Upper lobe of right lung (tissue), 1 donor: ENCODE measurements around the gene CLSTN3. TPM values are rescaled to one million over a fixed set of nuclear protein-coding genes. Genes with fewer than 3 reads are reported as not detected.

Source experiments
- ATAC-seq: fragments of 200-7000 bp; cut with Tn5 transposase; one replicate; pipeline ENCODE4 v1.9.1; 2020; ENCODE audit warnings: mild to moderate bottlenecking, moderate library complexity
- DNase-seq: peaks from one replicate; pipeline ENCODE4 v3.0.0-alpha.2; 2020
- H3K27ac ChIP-seq: fragments of 200-600 bp; one replicate; pipeline ENCODE4 v1.8.0; 2022
- H3K27me3 ChIP-seq: fragments of 200-600 bp; one replicate; pipeline ENCODE4 v1.8.0; 2022; ENCODE audit warnings: mild to moderate bottlenecking
- H3K36me3 ChIP-seq: fragments of 200-600 bp; one replicate; pipeline ENCODE4 v1.8.0; 2022
- H3K4me1 ChIP-seq: fragments of 200-600 bp; one replicate; pipeline ENCODE4 v1.8.0; 2022
- H3K4me3 ChIP-seq: fragments of 200-600 bp; one replicate; pipeline ENCODE4 v1.8.0; 2022; ENCODE audit warnings: mild to moderate bottlenecking
- H3K9me3 ChIP-seq: fragments of 200-600 bp; one replicate; pipeline ENCODE4 v1.8.0; 2022
- CTCF ChIP-seq: fragments of 200-600 bp; IDR thresholded peaks from one replicate; pipeline ENCODE4 v1.8.0; 2022; ENCODE audit warnings: antibody characterized with exemption
- intact Hi-C: fragments of 100-400 bp; cut with DNase I; formaldehyde crosslinking; loops from one replicate; pipeline ENCODE4 v1.11.0; 2022
- total RNA-seq: library from RNA; stranded (reverse); fragmentation: NEBNext Ultra II Directional; extraction: Animal tissue kit (Norgen Biotek cat#: 25700); gene quantifications from one replicate; pipeline ENCODE4 v1.2.1, GENCODE V29; 2021
- donor health status: DM: no; HTN: yes; CAD: no; lungs with severe emphysema.

The CLSTN3 gene
- total RNA-seq, 1 donor from 2014 or later, result 48.2 TPM

- intact Hi-C loops, result loop anchor here (10.0 kb wide), 1 partner anchor 152 kb away; no protein-coding TSS in a partner anchor
- Histone ChIP-seq H3K27ac (no peak overlapping the region), H3K9me3 (no peaks in the 10 kb centered on the region), H3K36me3 (peaks cover 17% of the 10 kb centered on the region), H3K4me1 (peaks cover 11% of the 10 kb centered on the region), H3K27me3 (no peaks in the 10 kb centered on the region), H3K4me3 (no peak overlapping the region)
- DNase-seq (peak; percentile 41), ATAC-seq (no peak)
- TF ChIP-seq CTCF, result no peak
These were observed 13.3 kb upstream of the CLSTN3 start for GRCh38 chr12:7116916-7117315.

GRCh38 chr12:7117670-7118069 is 12.5 kb upstream of the CLSTN3 start:
- ATAC-seq (no peak), DNase-seq (no peak)
- H3K4me1 ChIP-seq, result peaks cover 9% of the 10 kb centered on the region
- no peak overlapping the region for H3K4me3 ChIP-seq
- H3K9me3 ChIP-seq, result no peaks in the 10 kb centered on the region
- TF ChIP-seq CTCF, result no peak
- H3K36me3 ChIP-seq, result peaks cover 17% of the 10 kb centered on the region
- no peaks in the 10 kb centered on the region for H3K27me3 ChIP-seq
- intact Hi-C loops, result loop anchor here (10.0 kb wide), 1 partner anchor 153 kb away; no protein-coding TSS in a partner anchor
- H3K27ac ChIP-seq, result no peak overlapping the region

GRCh38 chr12:7118881-7119280 is 11.3 kb upstream of the CLSTN3 start:
- peaks cover 17% of the 10 kb centered on the region for H3K36me3 ChIP-seq
- H3K4me3 ChIP-seq, result no peak overlapping the region
- DNase-seq (no peak), ATAC-seq (peak; percentile 48)
- intact Hi-C loops, result loop anchor here (10.0 kb wide), 1 partner anchor 154 kb away; no protein-coding TSS in a partner anchor
- H3K9me3 ChIP-seq, result no peaks in the 10 kb centered on the region
- peaks cover 6% of the 10 kb centered on the region for H3K4me1 ChIP-seq
- no peak for TF ChIP-seq CTCF
- no peaks in the 10 kb centered on the region for H3K27me3 ChIP-seq
- no peak overlapping the region for H3K27ac ChIP-seq

GRCh38 chr12:7120166-7120565 is 10.0 kb upstream of the CLSTN3 start:
- ATAC-seq, result no peak
- H3K36me3 ChIP-seq, result peaks cover 17% of the 10 kb centered on the region
- TF ChIP-seq CTCF, result no peak
- no peak overlapping the region for H3K27ac ChIP-seq
- H3K27me3 ChIP-seq, result no peaks in the 10 kb centered on the region
- H3K4me3 ChIP-seq, result no peak overlapping the region
- peaks cover 6% of the 10 kb centered on the region for H3K4me1 ChIP-seq
- intact Hi-C loops, result no loop called here
- no peak for DNase-seq
- no peaks in the 10 kb centered on the region for H3K9me3 ChIP-seq

- TF ChIP-seq CTCF, result no peak
- no peak overlapping the region for H3K4me3 ChIP-seq
- ATAC-seq (no peak), DNase-seq (no peak)
- H3K9me3 ChIP-seq, result no peaks in the 10 kb centered on the region
- no peaks in the 10 kb centered on the region for H3K27me3 ChIP-seq
- no peak overlapping the region for H3K27ac ChIP-seq
- intact Hi-C loops, result no loop called here
- peaks cover 6% of the 10 kb centered on the region for H3K4me1 ChIP-seq
- peaks cover 6% of the 10 kb centered on the region for H3K36me3 ChIP-seq
These were observed 8.8 kb upstream of the CLSTN3 start for GRCh38 chr12:7121324-7121723.
